HFF-Myc (cell line): ENCODE data around the gene SRPK3.

Experiments
- DNase-seq: peaks from one replicate; pipeline ENCODE4 v3.0.0-alpha.2; 2011; ENCODE audit warnings: low read depth; ENCODE audit errors: extremely low read depth
- H3K4me3 ChIP-seq: replicated peaks from 2 replicates; pipeline ENCODE4 v1.5.1; 2011; ENCODE audit warnings: low read depth, mild to moderate bottlenecking, control low read depth, low read length
- CTCF ChIP-seq: IDR thresholded peaks from 2 replicates; pipeline ENCODE4 v1.5.1; 2012; ENCODE audit warnings: mild to moderate bottlenecking, low read depth, low read length, control low read depth; ENCODE audit errors: missing control alignments

Gene SRPK3

DNA sequence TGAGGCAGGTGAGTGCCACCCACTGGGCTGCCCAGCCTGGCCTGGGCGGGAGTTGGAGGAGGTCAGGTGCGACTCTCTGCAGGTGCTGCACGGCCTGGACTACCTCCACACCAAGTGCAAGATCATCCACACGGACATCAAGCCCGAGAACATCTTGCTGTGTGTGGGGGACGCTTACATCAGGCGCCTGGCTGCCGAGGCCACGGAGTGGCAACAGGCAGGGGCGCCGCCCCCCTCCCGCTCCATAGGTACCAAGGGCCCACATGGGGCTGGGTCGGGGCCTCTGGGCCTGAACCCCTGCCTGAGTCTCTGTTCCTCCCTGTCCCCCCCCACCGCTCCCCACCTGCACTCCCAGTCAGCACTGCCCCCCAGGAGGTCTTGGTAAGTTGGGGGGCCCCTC lies 2.0 kb downstream of the SRPK3 start:
- no peak overlapping the region for H3K4me3 ChIP-seq
- DNase-seq, result no peak
- no peak for TF ChIP-seq CTCF

GRCh38 chrX:153783378-153784013 lies 2.7 kb downstream of the SRPK3 start:
- H3K4me3 ChIP-seq, result no peak overlapping the region
- no peak for TF ChIP-seq CTCF
- DNase-seq, result no peak

DNA sequence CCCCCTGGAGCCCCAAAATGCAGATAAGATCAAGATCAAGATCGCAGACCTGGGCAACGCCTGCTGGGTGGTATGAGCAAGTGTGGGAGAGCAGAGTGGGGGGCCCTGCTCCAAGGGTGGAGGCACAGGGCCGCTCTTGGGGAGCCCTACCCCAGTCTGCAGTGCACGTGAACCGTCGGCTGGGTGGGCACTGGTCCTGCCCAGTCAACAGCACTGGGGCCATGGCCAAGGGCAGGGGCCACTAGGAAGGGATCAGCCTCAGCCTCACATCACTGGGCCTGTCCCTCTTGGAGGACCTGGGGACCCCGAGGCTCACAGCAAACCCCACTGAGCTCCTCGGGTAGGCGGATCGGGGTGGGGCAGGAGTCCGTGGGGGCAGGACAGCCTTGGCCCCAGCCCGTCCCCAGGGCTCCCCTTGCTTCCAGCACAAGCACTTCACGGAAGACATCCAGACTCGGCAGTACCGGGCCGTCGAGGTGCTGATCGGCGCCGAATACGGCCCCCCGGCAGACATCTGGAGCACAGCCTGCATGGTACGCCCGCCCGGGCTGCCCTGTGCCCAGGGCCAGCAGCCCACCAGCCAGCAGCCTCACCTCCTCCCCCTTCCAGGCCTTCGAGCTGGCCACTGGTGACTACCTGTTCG lies 3.6 kb downstream of the SRPK3 start:
- DNase-seq, result no peak
- no peak for TF ChIP-seq CTCF

GRCh38 chrX:153786669-153787068 lies 5.8 kb downstream of the SRPK3 start:
- no peak overlapping the region for H3K4me3 ChIP-seq
- TF ChIP-seq CTCF, result no peak
- no peak for DNase-seq

More for the DNA sequence above, 3.6 kb downstream of the SRPK3 start:
- no peak overlapping the region for H3K4me3 ChIP-seq

DNA sequence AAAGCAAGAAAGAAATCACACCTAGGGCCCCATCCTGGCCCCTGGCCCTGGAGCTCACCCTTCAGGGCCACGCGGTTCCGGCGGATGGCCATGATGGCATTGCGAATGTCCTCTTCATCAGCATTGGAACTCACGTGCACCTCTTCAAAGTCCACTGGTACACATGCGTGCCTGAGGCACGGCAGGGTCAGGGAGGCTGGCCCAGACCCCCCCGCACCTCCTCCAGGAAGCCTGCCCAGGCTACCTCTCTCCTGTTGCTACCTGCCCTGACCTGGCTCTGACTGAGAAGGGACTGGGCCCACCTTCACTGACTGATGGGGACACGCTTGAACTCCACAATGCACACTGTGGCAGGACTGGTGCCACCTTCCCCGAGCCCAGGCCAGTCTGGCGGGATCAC lies 8.8 kb downstream of the SRPK3 start:
- no peak for DNase-seq
- no peak for TF ChIP-seq CTCF
- no peak overlapping the region for H3K4me3 ChIP-seq

DNA sequence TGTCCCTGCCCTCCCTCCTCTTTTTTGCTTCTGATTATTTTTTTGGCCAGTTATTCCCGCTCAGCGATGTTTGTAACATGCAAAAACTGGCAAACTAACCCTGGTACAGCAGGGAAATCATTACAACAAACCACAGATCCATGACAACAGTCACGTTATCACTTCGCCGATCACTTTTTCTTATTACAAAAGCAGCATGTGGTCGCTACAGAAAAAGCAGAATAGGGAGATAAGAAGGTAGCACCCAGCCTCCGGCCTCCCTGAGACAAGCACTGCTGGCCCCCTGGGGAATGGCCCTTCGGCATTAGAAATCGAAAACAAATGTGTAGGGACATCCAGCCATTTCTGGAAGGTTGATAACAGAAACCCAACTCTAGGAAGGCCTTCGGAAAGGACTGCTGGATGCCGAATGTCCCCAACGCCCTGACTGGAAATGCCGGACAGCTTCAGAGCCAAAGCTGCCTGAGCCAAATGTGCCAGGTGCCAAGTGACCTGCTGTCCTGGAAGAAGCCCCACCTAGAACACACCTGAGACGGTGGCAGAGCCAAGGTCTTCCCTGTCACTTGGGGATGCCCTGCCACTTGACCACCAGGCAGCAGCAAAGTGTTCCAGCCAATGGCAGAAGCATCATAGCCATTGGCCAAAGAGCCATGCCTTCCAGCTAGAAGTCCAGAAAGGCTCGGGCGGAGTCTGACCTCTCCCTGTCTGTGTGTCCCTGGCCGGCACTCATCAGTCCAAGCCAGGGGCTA lies 10.4 kb downstream of the SRPK3 start:
- DNase-seq, result no peak
- no peak overlapping the region for H3K4me3 ChIP-seq
- no peak for TF ChIP-seq CTCF
